ENCODE data around the gene S1PR4.
A peak's percentile ranks its signal among the peaks of the same experiment; 100 is the strongest.
"Not testable (repeated sequence)": the region's sequence is repeated elsewhere in the genome, so short reads cannot be mapped to it uniquely, and the experiment has no call there.

S1PR4 gene

GRCh38 chr19:3179739-3180293 lies 1.2 kb downstream of the S1PR4 start:
- DNase-seq (ENCODE audit: low read depth in 2 of 2), result peak in 1 of 2 donors; percentile 32

- DNase-seq (ENCODE audit: low read depth in 2 of 2), result no peak
Observed at GRCh38 chr19:3183721-3184641, 5.4 kb downstream of the S1PR4 start.

GRCh38 chr19:3184847-3185460 lies 6.4 kb downstream of the S1PR4 start:
- peak; percentile 37 to 49 for DNase-seq (ENCODE audit: low read depth in 2 of 2)

- DNase-seq (ENCODE audit: low read depth in 2 of 2), result peak; percentile 87 to 92
Observed at GRCh38 chr19:3185461-3186159, 7.0 kb downstream of the S1PR4 start, which contains the start of gene NCLN. Gene NCLN (plus strand): TSS chr19:3185930. CDS start chr19:3186031, 101 bp downstream.

GRCh38 chr19:3186160-3186688 lies 7.7 kb downstream of the S1PR4 start:
- peak in 1 of 2 donors; percentile 50 for DNase-seq (ENCODE audit: low read depth in 2 of 2)

- no peak for DNase-seq (ENCODE audit: low read depth in 2 of 2)
Observed at GRCh38 chr19:3186891-3187661, 8.5 kb downstream of the S1PR4 start.

- DNase-seq (ENCODE audit: low read depth in 2 of 2), result no peak
Observed at GRCh38 chr19:3187662-3188511, 9.3 kb downstream of the S1PR4 start.

- DNase-seq (ENCODE audit: low read depth in 2 of 2), result no peak
Observed at GRCh38 chr19:3188627-3189596, 10.3 kb downstream of the S1PR4 start.

- no peak for DNase-seq (ENCODE audit: low read depth in 2 of 2)
Observed at GRCh38 chr19:3189702-3190469, 11.3 kb downstream of the S1PR4 start.

GRCh38 chr19:3190470-3190770 lies 11.9 kb downstream of the S1PR4 start:
- DNase-seq (ENCODE audit: low read depth in 2 of 2), result no peak

- DNase-seq (ENCODE audit: low read depth in 2 of 2), result no peak
Observed at GRCh38 chr19:3190921-3191805, 12.6 kb downstream of the S1PR4 start.

GRCh38 chr19:3191806-3192104 lies 13.2 kb downstream of the S1PR4 start:
- DNase-seq (ENCODE audit: low read depth in 2 of 2), result not testable (repeated sequence)

- no peak for DNase-seq (ENCODE audit: low read depth in 2 of 2)
Observed at GRCh38 chr19:3192228-3192635, 13.7 kb downstream of the S1PR4 start.

GRCh38 chr19:3192684-3193083 lies 14.1 kb downstream of the S1PR4 start:
- DNase-seq (ENCODE audit: low read depth in 2 of 2), result no peak

- DNase-seq (ENCODE audit: low read depth in 2 of 2), result no peak
Observed at GRCh38 chr19:3193256-3194105, 14.9 kb downstream of the S1PR4 start.

Data from stimulated activated CD8-positive, alpha-beta memory T cell treated with anti-CD3 and anti-CD28 coated beads, Interleukin-2, amount 100 ng/mL, for 48 hours (primary cell).